Measurements from ENCODE around the gene FLOT1.
"Not testable (repeated sequence)": the region's sequence is repeated elsewhere in the genome, so short reads cannot be mapped to it uniquely, and the experiment has no call there.

Gene FLOT1

GRCh38 chr6:30767158-30767943, 24.9 kb upstream of the FLOT1 start:
- no peak for DNase-seq

- DNase-seq: no peak
These were observed 24.1 kb upstream of the FLOT1 start for GRCh38 chr6:30766461-30767157.

GRCh38 chr6:30765495-30765894, 23.0 kb upstream of the FLOT1 start:
- not testable (repeated sequence) for DNase-seq

GRCh38 chr6:30764490-30765043, 22.1 kb upstream of the FLOT1 start:
- not testable (repeated sequence) for DNase-seq

GRCh38 chr6:30763618-30764489, 21.4 kb upstream of the FLOT1 start:
- no peak for DNase-seq

- DNase-seq: no peak
These were observed 20.7 kb upstream of the FLOT1 start for GRCh38 chr6:30763155-30763617.

GRCh38 chr6:30761791-30762429, 19.4 kb upstream of the FLOT1 start:
- DNase-seq: no peak

GRCh38 chr6:30760549-30760948, 18.1 kb upstream of the FLOT1 start:
- DNase-seq: no peak

- DNase-seq: no peak
These were observed 17.2 kb upstream of the FLOT1 start for GRCh38 chr6:30759575-30760239.

- no peak for DNase-seq
These were observed 14.9 kb upstream of the FLOT1 start for GRCh38 chr6:30757261-30757904.

GRCh38 chr6:30756405-30757003, 14.0 kb upstream of the FLOT1 start:
- not testable (repeated sequence) for DNase-seq

GRCh38 chr6:30754631-30755030, 12.1 kb upstream of the FLOT1 start:
- no peak for DNase-seq

GRCh38 chr6:30752157-30752927, 9.9 kb upstream of the FLOT1 start:
- peak in 1 of 2 donors; percentile 26 for DNase-seq

- no peak for DNase-seq
These were observed 7.8 kb upstream of the FLOT1 start for GRCh38 chr6:30750379-30750668.

GRCh38 chr6:30749554-30750378, 7.3 kb upstream of the FLOT1 start:
- no peak for DNase-seq

GRCh38 chr6:30748851-30749540, 6.5 kb upstream of the FLOT1 start:
- no peak for DNase-seq

GRCh38 chr6:30747902-30748769, 5.6 kb upstream of the FLOT1 start:
- no peak for DNase-seq

GRCh38 chr6:30747300-30747687, 4.8 kb upstream of the FLOT1 start:
- DNase-seq: no peak
